ENCODE results near the gene ENKD1.

Gene ENKD1

DNA sequence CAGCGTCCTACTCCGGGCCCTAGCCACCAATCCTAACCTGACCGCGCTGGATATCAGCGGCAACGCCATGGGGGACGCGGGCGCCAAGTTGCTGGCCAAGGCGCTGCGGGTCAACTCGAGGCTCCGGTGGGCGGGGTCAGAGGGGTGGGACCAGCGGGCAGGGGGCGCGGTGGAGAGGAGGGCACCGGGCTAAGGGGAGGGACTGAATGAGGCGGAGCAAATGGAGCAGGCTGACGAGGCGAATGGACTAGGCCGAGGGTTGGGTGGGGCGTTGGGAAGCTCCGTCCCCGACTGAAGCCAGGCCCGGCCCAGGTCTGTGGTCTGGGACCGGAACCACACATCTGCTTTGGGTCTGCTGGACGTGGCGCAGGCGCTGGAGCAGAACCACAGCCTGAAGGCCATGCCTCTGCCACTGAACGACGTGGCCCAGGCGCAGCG lies 17.0 kb downstream of the ENKD1 start:
- no peak for DNase-seq (ENCODE audit: low spot score)

DNA sequence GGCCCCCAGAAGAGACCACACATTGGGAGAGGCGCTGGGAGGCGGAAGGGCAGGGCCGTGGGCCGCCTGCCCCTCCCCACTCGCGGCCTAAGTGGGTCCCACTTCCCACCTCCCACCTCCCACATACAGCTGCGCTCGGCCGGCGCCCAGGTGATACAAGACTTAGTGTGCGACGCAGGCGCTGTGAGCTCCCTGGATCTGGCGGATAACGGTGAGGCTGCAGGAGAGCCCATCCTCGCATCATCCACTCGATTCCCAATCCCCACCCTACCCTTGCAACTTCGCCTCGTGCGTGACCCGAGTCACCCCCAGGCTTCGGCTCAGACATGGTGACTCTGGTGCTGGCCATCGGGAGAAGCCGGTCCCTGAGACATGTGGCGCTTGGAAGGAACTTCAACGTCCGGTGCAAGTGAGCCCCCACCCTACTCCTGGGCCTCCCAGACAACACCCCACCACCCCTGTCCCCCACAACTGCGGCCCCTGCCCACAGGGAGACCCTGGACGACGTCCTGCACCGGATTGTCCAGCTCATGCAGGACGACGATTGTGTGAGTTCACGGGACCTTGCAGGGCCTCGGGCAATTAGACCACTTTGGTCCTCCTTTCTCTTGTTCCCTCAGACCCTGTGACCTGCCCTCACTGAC lies 17.7 kb downstream of the ENKD1 start:
- DNase-seq (ENCODE audit: low spot score) = no peak

DNA sequence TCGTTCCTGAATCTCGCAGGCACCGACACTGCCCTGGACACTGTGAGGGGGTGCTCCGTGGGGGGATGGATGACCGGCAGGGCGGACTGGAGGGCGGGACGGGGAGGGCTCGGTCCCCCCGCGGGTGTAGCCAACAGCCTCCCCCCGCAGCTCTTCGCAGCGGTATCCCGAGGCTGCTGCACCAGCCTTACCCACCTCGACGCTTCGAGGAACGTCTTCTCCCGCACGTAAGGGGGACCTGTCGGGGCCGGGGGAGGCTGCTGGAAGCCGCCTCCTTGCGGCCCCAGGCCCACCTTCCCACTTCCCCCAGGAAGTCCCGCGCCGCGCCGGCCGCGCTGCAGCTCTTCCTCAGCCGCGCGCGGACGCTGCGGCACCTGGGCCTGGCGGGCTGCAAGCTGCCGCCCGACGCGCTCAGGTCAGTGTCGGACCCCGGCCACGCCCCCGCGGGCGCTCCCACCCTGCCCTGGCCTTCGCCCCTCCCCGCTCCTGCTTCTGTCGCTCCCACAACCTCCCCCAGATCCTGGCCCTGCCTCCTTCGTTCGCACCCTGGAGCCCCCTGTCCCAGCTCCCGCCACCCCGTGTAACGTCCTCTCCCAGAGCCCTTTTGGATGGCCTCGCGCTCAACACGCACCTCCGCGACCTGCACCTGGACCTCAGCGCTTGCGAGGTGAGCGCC lies 18.3 kb downstream of the ENKD1 start:
- no peak for DNase-seq (ENCODE audit: low spot score)

DNA sequence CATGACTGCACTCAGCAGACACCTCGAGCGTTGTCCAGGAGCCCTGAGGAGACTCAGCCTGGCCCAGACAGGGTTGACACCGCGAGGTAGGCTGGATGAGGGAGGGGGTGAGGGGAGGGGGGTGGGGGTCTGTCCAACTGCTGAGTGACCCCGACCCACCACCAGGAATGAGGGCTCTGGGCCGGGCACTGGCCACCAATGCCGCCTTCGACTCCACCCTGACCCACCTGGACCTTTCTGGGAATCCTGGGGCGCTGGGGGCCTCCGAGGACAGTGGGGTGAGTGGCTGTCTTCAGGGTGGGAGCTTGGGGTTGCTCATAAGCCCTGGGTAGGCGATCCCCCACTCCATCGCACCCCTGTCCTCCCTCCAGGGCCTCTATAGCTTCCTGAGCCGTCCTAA lies 18.9 kb downstream of the ENKD1 start:
- no peak for DNase-seq (ENCODE audit: low spot score)

DNA sequence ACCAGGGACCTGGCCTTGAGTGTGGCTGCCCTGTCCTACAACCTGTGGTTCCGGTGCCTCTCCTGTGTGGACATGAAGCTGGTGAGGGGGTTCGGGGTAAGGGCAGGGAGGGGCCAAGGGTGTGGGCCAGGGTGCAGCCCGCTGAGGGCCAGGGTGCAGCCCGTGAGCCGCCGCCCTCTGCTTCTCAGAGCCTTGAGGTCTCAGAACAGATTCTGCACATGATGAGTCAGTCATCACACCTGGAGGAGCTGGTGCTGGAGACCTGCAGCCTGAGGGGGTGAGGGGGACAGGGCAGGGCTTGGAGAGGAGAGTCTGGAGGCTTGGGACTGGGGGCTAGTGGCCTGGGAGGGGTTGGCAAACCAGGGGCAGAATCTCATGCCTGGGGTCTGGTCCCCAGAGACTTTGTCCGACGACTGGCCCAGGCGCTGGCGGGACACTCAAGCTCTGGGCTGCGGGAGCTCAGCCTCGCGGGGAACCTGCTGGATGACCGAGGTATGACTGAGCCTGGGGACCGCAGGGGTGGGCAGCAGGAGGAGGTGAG lies 19.4 kb downstream of the ENKD1 start:
- DNase-seq (ENCODE audit: low spot score) = no peak

DNA sequence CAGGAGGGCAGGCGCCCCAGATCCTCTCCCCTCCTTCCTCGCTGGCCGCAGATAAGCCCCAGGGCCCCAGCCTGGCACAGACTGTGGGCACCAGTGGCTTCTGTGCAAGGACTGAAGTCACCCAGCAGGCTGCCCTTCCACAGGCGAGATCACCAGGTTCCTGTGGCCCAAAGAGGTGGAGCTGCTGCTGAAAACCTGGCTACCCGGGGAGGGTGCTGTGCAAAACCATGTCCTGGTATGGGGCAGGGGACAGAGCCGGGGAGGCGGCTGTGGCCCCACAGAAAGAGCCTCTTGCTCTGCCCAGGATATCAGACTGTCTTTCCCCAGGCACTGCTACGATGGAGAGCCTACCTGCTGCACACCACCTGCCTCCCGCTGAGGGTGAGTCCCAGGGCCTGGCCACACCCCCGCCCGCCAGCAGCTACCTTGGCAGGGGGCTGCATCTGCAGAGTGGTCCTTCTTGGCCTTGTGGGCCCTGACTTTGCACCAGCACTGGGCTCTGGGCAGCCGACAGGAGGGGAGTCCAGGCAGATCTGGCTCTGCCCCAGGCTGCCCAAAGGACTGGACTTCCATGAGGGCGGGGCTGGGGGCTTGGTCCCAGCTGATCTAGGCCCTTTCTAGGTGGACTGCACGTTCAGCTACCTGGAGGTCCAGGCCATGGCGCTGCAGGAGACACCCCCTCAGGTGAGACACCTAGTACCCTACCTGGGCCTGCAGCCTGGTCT lies 21.0 kb downstream of the ENKD1 start:
- DNase-seq (ENCODE audit: low spot score) = peak; percentile 17

DNA sequence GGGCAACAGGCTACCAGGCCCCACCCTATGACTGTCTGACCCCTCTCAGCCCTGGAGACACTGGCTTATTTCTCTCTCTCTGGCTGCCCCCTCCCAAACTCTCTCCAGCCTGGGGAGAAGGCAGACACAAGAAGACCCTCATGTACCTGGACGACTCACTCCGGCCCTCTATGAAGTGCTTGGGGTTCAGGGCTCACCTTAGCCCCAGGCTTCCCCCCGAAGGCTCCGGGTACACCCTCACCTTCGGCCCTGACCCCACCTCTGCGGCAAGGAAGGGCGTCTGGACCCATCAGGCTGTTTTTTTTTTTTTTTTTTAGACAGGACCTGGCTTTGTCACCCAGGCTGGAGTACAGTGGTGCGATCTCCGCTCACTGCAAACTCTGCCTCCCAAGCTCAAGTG lies 22.5 kb downstream of the ENKD1 start:
- DNase-seq (ENCODE audit: low spot score) = no peak

DNA sequence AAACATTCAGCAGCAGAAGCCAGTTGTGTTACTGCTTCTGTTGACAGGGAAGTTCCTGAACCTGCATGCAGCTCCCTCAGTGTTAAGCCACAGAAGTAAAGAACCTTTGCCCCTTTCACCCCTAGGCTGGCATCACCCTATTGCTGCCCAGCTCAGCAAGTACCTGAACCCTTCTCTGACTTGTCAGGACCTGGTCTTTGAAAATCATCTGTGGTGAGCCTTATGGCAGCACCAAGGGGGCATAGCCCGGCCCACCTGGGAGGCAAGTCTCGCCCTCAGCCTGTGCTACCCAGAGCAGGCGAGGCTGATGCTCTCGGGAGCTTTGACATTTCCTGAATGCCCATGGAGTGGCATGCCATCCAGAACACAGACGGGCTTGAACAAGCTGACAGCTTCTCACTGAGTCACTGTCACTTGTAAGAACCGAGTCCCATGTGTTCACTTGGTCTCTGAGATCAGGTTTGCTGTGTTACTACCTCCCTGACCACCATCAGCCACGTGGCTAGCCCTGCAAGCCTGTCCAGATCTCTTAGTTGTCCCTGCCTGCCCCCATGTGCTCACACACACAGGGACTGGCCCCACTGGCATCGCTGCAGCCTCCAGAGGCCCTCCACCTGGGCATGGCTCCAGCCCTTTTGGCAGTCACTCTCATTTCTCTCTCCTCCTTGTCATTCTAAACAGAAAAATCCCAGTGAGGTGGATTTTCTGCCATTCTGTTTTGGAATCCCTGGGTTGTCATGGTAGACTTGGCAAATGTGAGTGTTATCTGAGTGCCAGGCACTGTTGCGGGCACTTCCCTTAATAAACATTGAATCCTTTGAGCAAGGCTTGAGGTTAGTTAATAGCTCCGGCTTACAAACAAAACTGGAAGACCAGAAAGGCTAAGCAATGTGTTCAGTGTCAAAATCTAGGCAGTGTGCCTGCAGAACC lies 24.5 kb downstream of the ENKD1 start:
- peak; percentile 12 for DNase-seq (ENCODE audit: low spot score)

DNA sequence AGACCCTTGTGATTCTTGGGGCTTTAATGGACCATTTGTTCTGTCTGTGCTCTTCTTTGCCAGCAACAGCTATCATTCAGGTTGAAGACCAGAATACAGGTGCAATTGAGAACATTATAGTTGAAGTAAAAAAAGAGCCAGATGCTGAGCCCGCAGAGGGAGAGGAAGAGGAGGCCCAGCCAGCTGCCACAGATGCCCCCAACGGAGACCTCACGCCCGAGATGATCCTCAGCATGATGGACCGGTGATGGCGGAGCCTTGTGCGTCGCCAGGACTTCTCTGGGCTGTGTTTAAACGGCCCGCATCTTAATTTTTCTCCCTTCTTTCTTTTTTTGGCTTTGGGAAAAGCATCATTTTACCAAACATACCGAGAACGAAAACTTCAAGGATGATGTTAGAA lies 28.9 kb downstream of the ENKD1 start:
- no peak for DNase-seq (ENCODE audit: low spot score)

DNA sequence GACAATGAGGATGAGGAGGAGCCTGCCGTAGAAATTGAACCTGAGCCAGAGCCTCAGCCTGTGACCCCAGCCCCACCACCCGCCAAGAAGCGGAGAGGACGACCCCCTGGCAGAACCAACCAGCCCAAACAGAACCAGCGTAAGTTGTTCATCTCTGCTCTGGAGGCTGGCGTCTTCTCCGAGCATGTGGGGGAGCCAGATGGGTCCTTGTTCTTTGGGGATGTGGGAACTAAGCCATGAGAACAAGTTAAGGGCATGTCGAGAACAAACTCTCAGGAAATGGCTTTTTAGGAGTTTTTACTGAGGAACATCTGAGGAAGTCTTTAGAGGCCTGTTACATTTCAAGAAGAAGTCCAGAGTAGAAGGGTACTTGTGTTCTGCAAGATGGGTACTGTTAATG lies 29.8 kb downstream of the ENKD1 start:
- DNase-seq (ENCODE audit: low spot score) = no peak

DNA sequence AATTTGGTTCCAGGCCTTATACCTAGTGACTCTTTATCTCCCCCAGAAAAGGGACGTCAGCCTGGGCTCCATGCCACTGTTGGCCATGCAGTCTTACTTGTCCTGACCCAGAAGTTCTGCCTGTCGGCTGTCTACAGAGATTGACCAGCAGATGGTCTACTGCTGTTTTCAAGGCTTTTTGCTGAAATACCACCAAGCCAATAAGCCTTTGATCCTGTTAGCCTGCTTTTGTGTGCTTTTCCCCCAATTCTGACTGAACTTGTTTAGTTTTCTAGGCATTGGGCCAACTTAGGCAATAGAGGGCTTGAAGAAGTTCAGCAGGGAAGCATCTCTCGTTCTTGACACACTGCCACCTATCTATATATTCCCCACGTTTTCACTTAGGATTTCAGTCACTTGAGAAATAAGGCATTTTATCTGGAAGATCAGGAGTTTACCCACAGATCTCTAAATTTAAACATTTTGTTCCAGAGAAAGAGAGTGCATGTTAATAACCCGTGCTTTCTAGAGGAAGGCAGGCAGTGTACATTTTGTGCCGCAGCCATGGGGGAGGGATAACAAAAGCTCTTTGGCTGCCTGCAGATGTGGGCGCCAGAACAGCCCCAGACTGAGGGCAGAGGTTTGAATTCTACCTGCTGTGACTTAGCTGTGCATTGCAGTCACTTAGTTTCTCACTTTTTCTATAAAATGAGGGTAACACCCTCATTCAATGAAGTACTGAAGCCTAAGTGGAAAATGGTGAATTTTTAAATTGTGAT lies 34.0 kb downstream of the ENKD1 start:
- no peak for DNase-seq (ENCODE audit: low spot score)

DNA sequence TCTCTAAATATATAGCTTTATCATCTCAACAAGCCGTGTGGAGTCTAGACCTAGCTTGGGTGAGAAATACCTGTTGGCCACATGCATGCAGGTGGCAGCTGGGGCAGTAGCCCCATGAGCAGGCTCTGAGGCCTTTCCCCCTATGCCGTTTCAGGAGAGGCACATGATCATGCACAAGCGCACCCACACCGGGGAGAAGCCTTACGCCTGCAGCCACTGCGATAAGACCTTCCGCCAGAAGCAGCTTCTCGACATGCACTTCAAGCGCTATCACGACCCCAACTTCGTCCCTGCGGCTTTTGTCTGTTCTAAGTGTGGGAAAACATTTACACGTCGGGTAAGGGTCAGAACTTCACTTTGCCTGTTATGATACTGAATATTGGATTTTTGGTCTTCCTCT lies 38.3 kb downstream of the ENKD1 start:
- DNase-seq (ENCODE audit: low spot score) = no peak

DNA sequence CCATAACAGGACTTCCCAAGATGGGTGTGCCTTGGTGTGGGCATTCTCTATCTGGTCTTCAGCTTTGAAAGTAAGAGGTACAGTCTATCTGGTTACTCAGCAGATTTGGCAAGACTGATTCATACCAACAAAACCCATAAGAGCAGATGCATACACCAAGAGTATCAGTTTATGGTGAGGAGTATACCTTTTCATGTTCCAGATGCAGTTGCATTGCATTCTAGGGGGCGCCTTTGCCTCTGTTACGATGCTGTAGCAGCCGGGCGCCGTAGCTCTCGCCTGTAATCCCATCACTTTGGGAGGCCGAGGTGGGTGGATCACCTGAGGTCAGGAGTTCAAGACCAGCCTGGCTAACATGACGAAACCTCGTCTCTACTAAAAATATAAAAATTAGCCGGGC lies 52.7 kb downstream of the ENKD1 start:
- peak; percentile 19 for DNase-seq (ENCODE audit: low spot score)

Measured in HuH-7 (cell line).